Measurements from ENCODE around the gene ACTN4. TPM values are rescaled to one million over a fixed set of nuclear protein-coding genes. Genes with fewer than 3 reads are reported as not detected.

The ACTN4 gene
- total RNA-seq, 2 experiments from 2014 or later: 86.8 to 178 TPM

GRCh38 chr19:38741670-38742069, 94.2 kb downstream of the ACTN4 start:
- no peaks in the 10 kb centered on the region for H3K36me3 ChIP-seq (ENCODE audit: insufficient read depth, low read length)
- no peaks in the 10 kb centered on the region for H3K9me2 ChIP-seq (ENCODE audit: insufficient read depth, low read length)
- no peaks in the 10 kb centered on the region for H3K79me2 ChIP-seq (ENCODE audit: insufficient read depth, low read depth, low read length)
- no peak overlapping the region for H3K4me3 ChIP-seq (ENCODE audit: low read depth, low read length, poor library complexity, severe bottlenecking)
- no TSS peak for BruUV-seq (replicated peaks)
- no peak for DNase-seq (ENCODE audit: low spot score)
- no peak overlapping the region for H2AFZ ChIP-seq (ENCODE audit: low read length)
- no peak for TF ChIP-seq CTCF (conservative IDR thresholded peaks at IDR 0.05; ENCODE audit: low read length)
- TF ChIP-seq EZH2phosphoT487 (IDR thresholded peaks at IDR 0.05; ENCODE audit: borderline replicate concordance, low read depth, low read length): no peak
- no peak overlapping the region for H3K4me2 ChIP-seq (ENCODE audit: low read length)
- CTCF ChIA-PET (ENCODE audit: unreplicated experiment): interaction anchor here (0.6 kb wide), 1 partner anchor 192 kb away, joined by 3 read pairs; no protein-coding TSS in a partner anchor
- POLR2A ChIA-PET: interaction anchor here (0.5 kb wide), 1 partner anchor 241 kb away, joined by 4 read pairs; no protein-coding TSS in a partner anchor
- H3K9me3 ChIP-seq (ENCODE audit: low read length): no peaks in the 10 kb centered on the region
- intact Hi-C loops (cut with micrococcal nuclease; ENCODE audit: unreplicated experiment): no loop called here
- H3K4me1 ChIP-seq (ENCODE audit: insufficient read depth, low read length, poor library complexity, severe bottlenecking): no peaks in the 10 kb centered on the region
- no peaks in the 10 kb centered on the region for H4K20me1 ChIP-seq (ENCODE audit: insufficient read depth, low read length)
- H3K27ac ChIP-seq (ENCODE audit: low read depth, low read length, poor library complexity, severe bottlenecking): no peak overlapping the region

GRCh38 chr19:38742296-38742695, 94.8 kb downstream of the ACTN4 start:
- H4K20me1 ChIP-seq (ENCODE audit: insufficient read depth, low read length): no peaks in the 10 kb centered on the region
- H3K9me3 ChIP-seq (ENCODE audit: low read length): no peaks in the 10 kb centered on the region
- H3K27ac ChIP-seq (ENCODE audit: low read depth, low read length, poor library complexity, severe bottlenecking): no peak overlapping the region
- no peak for DNase-seq (ENCODE audit: low spot score)
- no peaks in the 10 kb centered on the region for H3K79me2 ChIP-seq (ENCODE audit: insufficient read depth, low read depth, low read length)
- no peaks in the 10 kb centered on the region for H3K4me1 ChIP-seq (ENCODE audit: insufficient read depth, low read length, poor library complexity, severe bottlenecking)
- CTCF ChIA-PET (ENCODE audit: unreplicated experiment): no interaction called here
- H3K4me3 ChIP-seq (ENCODE audit: low read depth, low read length, poor library complexity, severe bottlenecking): no peak overlapping the region
- BruUV-seq (replicated peaks): no TSS peak
- no peak overlapping the region for H3K4me2 ChIP-seq (ENCODE audit: low read length)
- no peaks in the 10 kb centered on the region for H3K9me2 ChIP-seq (ENCODE audit: insufficient read depth, low read length)
- H2AFZ ChIP-seq (ENCODE audit: low read length): no peak overlapping the region
- intact Hi-C loops (cut with micrococcal nuclease; ENCODE audit: unreplicated experiment): no loop called here
- POLR2A ChIA-PET: interaction anchor here (0.5 to 0.7 kb wide), 2 partner anchors 240 to 331 kb away, joined by 4 to 6 read pairs; no protein-coding TSS in a partner anchor
- no peaks in the 10 kb centered on the region for H3K36me3 ChIP-seq (ENCODE audit: insufficient read depth, low read length)
- no peak for TF ChIP-seq EZH2phosphoT487 (IDR thresholded peaks at IDR 0.05; ENCODE audit: borderline replicate concordance, low read depth, low read length)

GRCh38 chr19:38742906-38743305, 95.5 kb downstream of the ACTN4 start:
- ChIA-PET CTCF (ENCODE audit: unreplicated experiment) (no interaction called here), POLR2A (interaction anchor here (0.7 kb wide), 1 partner anchor 332 kb away, joined by 6 read pairs; no protein-coding TSS in a partner anchor)
- H3K9me3 ChIP-seq (ENCODE audit: low read length): no peaks in the 10 kb centered on the region
- H3K4me2 ChIP-seq (ENCODE audit: low read length): no peak overlapping the region
- TF ChIP-seq EZH2phosphoT487 (IDR thresholded peaks at IDR 0.05; ENCODE audit: borderline replicate concordance, low read depth, low read length) (no peak), CTCF (conservative IDR thresholded peaks at IDR 0.05; ENCODE audit: low read length) (no peak)
- BruUV-seq (replicated peaks): no TSS peak
- no peak overlapping the region for H3K27ac ChIP-seq (ENCODE audit: low read depth, low read length, poor library complexity, severe bottlenecking)
- intact Hi-C loops (cut with micrococcal nuclease; ENCODE audit: unreplicated experiment): no loop called here
- no peak overlapping the region for H3K4me3 ChIP-seq (ENCODE audit: low read depth, low read length, poor library complexity, severe bottlenecking)
- DNase-seq (ENCODE audit: low spot score): no peak
- H4K20me1 ChIP-seq (ENCODE audit: insufficient read depth, low read length): no peaks in the 10 kb centered on the region
- H2AFZ ChIP-seq (ENCODE audit: low read length): no peak overlapping the region
- H3K9me2 ChIP-seq (ENCODE audit: insufficient read depth, low read length): no peaks in the 10 kb centered on the region
- H3K4me1 ChIP-seq (ENCODE audit: insufficient read depth, low read length, poor library complexity, severe bottlenecking): no peaks in the 10 kb centered on the region
- H3K36me3 ChIP-seq (ENCODE audit: insufficient read depth, low read length): no peaks in the 10 kb centered on the region
- H3K79me2 ChIP-seq (ENCODE audit: insufficient read depth, low read depth, low read length): no peaks in the 10 kb centered on the region
